DND-41 (cell line): ENCODE results near the gene GRM7.

ENCODE experiments used
- EZH2 ChIP-seq: IDR thresholded peaks from 3 replicates; pipeline ENCODE4 v1.6.1; 2012; ENCODE audit warnings: borderline replicate concordance, low read depth, mild to moderate bottlenecking, moderate library complexity, low read length, inconsistent platforms; ENCODE audit not compliant: severe bottlenecking
- TF ChIP-seq, protein P1 (sequence below): IDR thresholded peaks from 2 replicates; pipeline ENCODE4 v1.5.1; 2012; ENCODE audit warnings: borderline replicate concordance, low read length, moderate library complexity, mild to moderate bottlenecking; ENCODE audit not compliant: poor library complexity, severe bottlenecking; ENCODE audit errors: extremely low read depth

DNA sequence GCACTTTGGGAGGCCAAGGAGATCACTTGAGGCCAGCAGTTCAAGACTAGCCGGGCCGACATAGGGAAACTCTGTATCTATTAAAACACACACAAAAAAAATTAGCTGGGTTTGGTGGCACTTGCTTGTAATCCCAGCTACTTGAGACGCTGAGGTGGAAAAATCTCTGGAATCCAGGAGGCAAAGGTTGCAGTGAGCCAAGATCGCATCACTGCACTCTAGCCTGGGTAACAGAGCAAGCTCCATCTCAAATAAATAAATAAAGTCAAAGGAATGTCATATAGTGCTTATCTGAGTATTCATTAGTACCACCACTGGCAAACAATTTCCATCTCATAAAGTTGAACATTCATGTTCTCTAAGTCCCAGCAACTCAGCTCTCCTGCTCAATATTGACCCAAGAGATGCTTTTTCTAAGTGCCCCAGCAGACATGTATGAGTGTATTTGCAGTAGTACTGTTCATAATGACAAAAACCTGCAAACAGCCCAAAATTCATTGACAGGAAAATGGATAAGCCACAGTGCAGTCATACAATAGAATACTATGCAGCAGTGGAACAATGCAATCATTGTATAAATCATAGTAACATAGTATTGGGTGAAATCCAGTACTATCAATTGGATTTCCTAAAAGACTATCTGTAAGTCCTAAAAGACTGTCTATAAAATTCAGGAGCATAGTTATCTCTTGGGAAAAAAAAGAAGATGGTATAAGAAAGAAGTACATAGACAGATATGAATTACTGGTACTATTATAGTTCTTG is 889.2 kb downstream of the GRM7 start:
- TF ChIP-seq, protein P1, sequence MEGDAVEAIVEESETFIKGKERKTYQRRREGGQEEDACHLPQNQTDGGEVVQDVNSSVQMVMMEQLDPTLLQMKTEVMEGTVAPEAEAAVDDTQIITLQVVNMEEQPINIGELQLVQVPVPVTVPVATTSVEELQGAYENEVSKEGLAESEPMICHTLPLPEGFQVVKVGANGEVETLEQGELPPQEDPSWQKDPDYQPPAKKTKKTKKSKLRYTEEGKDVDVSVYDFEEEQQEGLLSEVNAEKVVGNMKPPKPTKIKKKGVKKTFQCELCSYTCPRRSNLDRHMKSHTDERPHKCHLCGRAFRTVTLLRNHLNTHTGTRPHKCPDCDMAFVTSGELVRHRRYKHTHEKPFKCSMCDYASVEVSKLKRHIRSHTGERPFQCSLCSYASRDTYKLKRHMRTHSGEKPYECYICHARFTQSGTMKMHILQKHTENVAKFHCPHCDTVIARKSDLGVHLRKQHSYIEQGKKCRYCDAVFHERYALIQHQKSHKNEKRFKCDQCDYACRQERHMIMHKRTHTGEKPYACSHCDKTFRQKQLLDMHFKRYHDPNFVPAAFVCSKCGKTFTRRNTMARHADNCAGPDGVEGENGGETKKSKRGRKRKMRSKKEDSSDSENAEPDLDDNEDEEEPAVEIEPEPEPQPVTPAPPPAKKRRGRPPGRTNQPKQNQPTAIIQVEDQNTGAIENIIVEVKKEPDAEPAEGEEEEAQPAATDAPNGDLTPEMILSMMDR: no peak
- no peak for TF ChIP-seq EZH2
